GM19452 (cell line): ENCODE results near the gene RHBDF1.

Source experiments
- ATAC-seq: cut with Tn5 transposase; IDR thresholded peaks from one replicate; pipeline ENCODE4 v1.9.1; 2021; ENCODE audit not compliant: unreplicated experiment

RHBDF1 gene

DNA sequence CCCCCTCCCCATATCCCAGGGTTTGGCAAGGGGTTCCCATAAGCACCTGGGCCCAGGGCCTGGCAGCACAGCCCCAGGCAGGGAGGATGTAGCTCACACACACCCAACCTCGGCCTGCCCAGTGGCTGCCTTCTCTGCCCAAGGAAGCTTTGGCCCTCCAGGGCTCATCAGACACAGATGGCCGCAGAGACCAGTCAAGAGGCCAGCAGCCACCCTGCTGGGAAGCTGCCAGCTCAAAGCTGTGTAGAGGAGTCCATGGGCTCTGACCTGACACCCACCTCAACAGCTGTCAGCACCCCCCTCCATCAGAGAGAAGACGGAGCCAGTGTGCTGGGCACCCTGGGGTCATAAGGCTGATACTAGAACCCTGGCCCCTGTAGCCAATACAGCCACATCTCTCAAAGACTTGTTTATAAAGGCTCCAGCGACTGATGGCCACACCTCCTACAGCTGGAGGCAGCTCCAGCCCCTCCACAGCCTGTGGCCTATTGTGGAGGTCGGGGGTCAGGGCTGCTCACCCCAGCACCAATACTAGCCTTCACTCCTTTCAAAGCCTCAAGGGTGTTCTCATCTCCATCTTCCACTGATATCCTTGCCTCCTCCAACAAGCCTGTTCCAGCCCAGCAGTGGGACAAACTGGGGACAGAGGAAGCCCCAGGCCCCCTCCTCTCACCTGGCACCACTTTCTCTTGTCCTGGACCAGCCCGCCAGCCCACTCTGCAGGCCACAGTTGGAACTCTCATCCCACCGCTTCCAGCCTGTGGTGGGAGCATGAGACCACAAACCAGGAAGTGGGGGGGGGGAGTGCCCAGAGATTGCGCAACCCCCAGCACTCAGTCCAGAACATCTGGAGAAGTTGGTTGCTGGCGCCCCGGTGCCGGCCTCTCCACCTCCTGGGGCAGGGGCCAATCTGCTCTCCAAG, 3.4 kb upstream of the RHBDF1 start:
- ATAC-seq, result no peak

GRCh38 chr16:74747-75334, 2.4 kb upstream of the RHBDF1 start:
- no peak for ATAC-seq

GRCh38 chr16:74051-74746, 1.8 kb upstream of the RHBDF1 start:
- ATAC-seq, result no peak

DNA sequence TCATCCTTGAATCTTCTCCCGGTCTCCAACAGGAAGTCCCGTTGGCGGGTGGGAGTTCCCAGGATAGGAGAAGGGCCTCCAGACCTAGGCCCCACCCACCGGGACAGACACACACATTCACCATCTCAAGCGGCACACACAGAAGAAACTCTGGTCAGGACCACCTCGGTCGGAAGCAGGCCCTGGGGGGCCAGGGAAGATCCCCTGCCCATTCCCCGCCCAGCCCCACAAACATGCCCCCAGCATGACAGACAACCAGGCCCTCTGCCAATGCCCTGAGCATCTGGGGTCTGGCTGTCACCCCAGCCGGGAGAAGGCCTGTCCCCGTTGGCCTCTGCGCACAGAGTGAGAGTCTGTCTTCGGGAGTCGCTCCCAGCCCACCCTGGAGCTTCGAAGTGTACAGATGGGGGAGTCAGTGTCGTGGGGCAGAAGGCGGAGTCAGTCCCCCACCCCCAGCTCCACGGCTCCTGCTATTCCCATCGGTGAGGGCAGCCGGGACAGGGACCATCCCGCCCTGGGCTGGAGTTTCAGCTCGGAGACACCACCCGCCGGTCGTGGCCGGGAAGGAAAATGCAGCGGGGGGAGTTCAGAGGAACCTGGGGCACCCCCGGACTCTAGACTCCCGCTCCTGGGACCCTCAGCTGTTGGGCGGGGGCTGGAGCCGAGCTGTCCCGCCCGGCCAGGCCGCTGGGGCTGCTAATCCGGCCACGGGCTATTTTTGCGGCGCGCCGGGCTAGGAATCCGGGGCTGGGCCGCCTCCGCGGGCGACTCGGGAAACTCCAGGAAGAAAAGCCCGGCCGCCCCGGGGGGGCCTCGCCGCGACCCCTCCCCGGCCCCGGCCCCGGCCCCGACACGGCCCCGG, 660 bp downstream of the RHBDF1 start:
- ATAC-seq, result no peak

- ATAC-seq, result no peak
These were observed 1.3 kb downstream of the RHBDF1 start for GRCh38 chr16:71210-71539.

DNA sequence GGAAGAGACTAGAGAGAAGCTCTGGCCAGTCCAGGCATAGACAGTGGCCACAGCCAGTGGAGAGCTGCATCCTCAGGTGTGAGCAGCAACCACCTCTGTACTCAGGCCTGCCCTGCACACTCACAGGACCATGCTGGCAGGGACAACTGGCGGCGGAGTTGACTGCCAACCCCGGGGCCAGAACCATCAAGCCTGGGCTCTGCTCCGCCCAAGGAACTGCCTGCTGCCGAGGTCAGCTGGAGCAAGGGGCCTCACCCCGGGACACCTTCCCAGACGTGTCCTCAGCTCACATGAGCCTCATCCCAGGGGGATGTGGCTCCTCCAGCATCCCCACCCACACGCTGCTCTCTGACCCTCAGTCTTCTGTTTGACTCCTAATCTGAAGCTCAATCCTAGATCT, 3.2 kb downstream of the RHBDF1 start:
- ATAC-seq, result no peak

DNA sequence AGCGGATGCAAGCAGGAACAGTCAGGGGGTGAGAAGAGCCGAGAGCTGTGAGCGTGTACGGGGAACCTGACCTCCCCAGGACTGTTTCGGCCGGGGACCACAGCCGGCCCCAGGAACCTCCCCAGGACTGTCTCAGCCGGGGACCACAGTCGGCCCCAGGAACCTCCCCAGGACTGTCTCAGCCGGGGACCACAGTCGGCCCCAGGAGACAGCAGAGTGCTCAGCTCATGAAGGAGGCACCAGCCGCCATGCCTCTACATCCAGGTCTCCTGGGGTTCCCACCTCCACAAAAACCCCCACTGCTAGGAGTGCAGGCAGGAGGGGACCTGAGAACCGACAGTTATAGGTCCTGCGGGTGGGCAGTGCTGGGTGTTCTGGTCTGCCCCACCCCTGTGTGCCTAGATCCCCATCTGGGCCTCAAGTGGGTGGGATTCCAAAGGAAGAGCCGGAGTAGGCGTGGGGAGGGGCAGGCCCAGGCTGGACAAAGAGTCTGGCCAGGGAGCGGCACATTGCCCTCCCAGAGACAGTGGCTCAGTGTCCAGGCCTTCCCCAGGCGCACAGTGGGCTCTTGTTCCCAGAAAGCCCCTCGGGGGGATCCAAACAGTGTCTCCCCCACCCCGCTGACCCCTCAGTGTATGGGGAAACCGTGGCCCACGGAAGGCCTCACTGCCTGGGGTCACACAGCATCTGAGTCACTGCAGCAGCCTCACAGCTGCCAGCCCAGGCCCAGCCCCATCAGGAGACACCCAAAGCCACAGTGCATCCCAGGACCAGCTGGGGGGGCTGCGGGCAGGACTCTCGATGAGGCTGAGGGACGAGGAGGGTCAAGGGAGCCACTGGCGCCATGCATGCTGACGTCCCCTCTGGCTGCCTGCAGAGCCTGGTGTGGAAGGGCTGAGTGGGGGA, 4.3 kb downstream of the RHBDF1 start:
- ATAC-seq, result no peak

GRCh38 chr16:67183-67791, 5.1 kb downstream of the RHBDF1 start:
- ATAC-seq, result no peak

GRCh38 chr16:66309-67182, 5.9 kb downstream of the RHBDF1 start:
- ATAC-seq, result no peak

GRCh38 chr16:65745-66144, 6.7 kb downstream of the RHBDF1 start:
- ATAC-seq, result no peak

DNA sequence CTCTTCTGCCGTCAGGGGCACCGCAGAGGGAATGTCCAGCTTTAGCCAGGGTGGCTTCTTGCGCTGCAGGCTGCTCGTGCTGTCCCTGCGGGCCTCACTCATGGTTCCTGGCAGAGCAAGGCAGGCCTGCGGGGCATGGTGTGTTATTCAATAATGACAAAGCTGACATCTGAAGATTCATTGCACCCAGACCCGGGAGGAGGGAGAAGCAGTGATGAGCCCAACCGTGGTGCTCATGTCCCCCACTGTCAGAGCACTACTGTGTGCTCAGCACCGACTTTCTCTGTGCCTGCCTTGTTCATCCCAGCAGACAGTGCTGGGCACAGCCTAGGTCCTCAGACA, 7.5 kb downstream of the RHBDF1 start:
- ATAC-seq, result no peak

DNA sequence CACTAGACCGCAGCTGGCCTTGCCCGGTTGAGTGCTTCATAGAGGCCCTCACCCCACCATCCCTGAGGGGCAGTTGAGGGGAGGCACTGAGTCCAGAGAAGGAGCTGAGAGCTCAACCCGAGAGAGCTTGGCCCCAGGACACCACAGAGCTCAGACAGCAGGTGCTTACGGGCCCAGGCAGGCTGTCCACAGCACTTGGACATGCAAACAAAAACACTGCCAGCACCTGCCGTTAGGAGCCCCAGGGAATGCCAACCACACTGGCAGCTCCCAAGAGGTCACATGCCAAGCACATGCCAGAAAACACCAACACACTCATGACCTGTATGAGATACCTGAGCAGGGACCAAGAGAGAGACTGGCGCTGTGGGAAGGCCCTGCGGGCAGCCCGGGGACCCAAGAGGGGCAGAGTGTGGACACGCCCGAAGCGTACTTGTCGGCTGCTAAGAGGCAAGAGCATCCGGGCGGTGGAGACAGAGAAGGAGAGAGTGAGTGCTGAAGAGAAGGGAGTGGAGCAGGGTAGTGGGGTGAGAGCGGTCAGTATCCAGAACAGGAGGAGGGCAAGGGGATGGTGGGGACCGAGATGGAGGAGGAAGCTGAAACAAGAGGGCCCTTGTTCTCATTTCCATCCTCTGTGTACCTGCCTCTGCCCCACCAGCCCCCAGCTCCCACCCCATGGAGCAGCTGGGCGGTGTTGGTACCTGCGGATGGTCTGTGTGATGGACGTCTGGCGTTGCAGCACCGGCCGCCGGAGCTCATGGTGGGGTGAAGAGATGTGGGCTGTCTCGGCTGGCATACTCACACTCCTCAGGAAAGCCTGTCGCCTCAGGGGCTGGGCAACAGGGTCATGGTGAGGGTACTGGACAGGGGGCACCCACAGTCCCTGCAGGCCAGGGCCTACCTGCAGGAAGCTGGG, 8.2 kb downstream of the RHBDF1 start:
- ATAC-seq, result no peak

GRCh38 chr16:63466-63865, 9.0 kb downstream of the RHBDF1 start:
- ATAC-seq, result no peak

DNA sequence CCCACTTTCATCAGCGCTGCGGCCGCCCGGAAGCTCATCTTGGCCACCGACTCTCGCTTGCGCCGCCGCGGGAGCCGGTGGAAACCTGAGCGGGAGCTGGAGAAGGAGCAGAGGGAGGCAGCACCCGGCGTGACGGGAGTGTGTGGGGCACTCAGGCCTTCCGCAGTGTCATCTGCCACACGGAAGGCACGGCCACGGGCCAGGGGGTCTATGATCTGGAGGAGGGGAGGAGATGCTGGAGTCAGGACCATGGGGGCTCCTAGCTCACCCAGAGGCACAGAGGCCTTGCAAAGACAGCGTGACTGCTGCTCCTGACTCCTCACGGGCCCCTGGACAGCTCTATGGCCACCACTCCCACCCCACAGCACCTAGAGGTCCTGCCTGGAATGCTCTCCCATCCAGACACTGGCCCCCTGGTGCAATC, 9.5 kb downstream of the RHBDF1 start:
- ATAC-seq, result no peak

DNA sequence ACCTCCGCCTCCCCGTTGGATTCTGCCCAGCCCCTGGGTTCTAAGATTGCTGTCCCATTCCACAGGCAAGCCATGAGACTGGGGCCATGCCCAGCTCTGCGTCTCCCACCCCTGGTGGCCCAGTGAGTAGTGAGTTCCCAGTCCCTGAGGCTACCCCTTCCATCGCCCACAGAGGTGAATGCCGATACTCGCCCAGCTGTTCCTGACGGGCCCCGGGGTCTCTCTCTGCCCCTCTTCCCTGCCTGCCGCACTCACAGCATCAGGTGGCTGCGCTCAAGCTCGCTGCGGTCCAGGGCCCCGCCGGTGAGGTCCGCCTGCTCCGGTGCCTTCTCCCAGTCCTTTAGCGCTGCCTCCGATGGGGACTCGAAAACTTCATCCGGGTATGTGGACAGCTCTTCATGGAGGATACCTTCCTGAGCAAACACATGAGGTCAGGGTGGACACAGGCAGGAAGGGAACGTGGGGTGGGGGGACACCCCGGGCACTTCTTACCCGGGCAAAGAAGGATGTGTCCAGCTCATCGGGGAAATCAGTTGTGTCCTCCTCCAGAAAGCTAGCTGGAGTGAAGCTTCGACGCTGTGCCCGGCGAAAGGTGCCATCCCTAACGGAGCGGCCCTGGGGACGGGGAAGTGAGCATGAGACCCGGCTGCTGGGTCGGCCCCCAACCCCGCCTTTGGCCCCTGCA, 10.0 kb downstream of the RHBDF1 start:
- no peak for ATAC-seq

DNA sequence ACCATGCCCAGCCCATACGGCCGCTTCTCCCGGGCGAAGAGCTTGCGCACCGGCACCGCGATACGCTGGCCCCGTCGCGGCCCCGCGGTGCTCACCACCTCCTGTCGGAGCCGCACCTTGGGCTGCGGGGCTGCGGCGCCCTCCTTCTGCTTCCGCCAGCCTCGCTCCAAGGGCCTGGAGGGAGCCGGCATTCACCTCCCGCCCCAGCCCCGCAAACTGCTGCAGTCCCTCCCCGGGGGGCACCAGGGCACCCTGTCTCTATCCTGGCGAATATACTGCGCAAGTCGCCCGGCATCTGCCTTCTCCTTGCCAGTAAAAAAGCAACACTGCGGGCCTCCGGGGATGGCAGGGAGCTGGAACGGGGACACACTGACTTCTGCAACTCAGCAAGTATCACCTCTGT, 10.6 kb downstream of the RHBDF1 start:
- ATAC-seq, result no peak
